ENCODE results near the gene SPNS2.

The SPNS2 gene

GRCh38 chr17:4490637-4491061, 8.0 kb upstream of the SPNS2 start:
- no peak for TF ChIP-seq ZC3H10 (CRISPR knock-in tag; IDR thresholded peaks at IDR 0.05)
- no peak for TF ChIP-seq CSRNP3 (CRISPR knock-in tag; IDR thresholded peaks at IDR 0.05)
- no peak for TF ChIP-seq ESRRG (CRISPR knock-in tag; IDR thresholded peaks at IDR 0.05)
- no peak for TF ChIP-seq ZFP3 (CRISPR knock-in tag; IDR thresholded peaks at IDR 0.05)
- TF ChIP-seq, protein P1, sequence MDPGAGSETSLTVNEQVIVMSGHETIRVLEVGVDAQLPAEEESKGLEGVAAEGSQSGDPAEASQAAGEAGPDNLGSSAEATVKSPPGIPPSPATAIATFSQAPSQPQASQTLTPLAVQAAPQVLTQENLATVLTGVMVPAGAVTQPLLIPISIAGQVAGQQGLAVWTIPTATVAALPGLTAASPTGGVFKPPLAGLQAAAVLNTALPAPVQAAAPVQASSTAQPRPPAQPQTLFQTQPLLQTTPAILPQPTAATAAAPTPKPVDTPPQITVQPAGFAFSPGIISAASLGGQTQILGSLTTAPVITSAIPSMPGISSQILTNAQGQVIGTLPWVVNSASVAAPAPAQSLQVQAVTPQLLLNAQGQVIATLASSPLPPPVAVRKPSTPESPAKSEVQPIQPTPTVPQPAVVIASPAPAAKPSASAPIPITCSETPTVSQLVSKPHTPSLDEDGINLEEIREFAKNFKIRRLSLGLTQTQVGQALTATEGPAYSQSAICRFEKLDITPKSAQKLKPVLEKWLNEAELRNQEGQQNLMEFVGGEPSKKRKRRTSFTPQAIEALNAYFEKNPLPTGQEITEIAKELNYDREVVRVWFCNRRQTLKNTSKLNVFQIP (CRISPR knock-in tag; IDR thresholded peaks at IDR 0.05; ENCODE audit: borderline replicate concordance, low read depth) = no peak
- no peak for TF ChIP-seq TSHZ2 (CRISPR knock-in tag; IDR thresholded peaks at IDR 0.05)
- TF ChIP-seq TCF4 (CRISPR knock-in tag; IDR thresholded peaks at IDR 0.05; ENCODE audit: borderline replicate concordance) = no peak
- no peak for TF ChIP-seq TOX (CRISPR knock-in tag; IDR thresholded peaks at IDR 0.05; ENCODE audit: borderline replicate concordance)
- TF ChIP-seq ISL1 (CRISPR knock-in tag; IDR thresholded peaks at IDR 0.05) = no peak
- no peak for TF ChIP-seq CSDC2 (CRISPR knock-in tag; IDR thresholded peaks at IDR 0.05)
- TF ChIP-seq SNAI2 (CRISPR knock-in tag; IDR thresholded peaks at IDR 0.05) = no peak
- no peak for TF ChIP-seq PPARA (CRISPR knock-in tag; IDR thresholded peaks at IDR 0.05; ENCODE audit: borderline replicate concordance)
- no peak for TF ChIP-seq CREB5 (CRISPR knock-in tag; IDR thresholded peaks at IDR 0.05; ENCODE audit: low read depth)
- no peak for TF ChIP-seq RARB (CRISPR knock-in tag; IDR thresholded peaks at IDR 0.05)
- TF ChIP-seq ARNTL (CRISPR knock-in tag; IDR thresholded peaks at IDR 0.05; ENCODE audit: borderline replicate concordance, low read depth) = no peak
- no peak for TF ChIP-seq ZNF565 (CRISPR knock-in tag; conservative IDR thresholded peaks at IDR 0.05; ENCODE audit: low read depth)
- no peak for TF ChIP-seq ZFP30 (CRISPR knock-in tag; IDR thresholded peaks at IDR 0.05)
- TF ChIP-seq BACH2 (CRISPR knock-in tag; IDR thresholded peaks at IDR 0.05; ENCODE audit: borderline replicate concordance) = no peak
- ATAC-seq = no peak

DNA sequence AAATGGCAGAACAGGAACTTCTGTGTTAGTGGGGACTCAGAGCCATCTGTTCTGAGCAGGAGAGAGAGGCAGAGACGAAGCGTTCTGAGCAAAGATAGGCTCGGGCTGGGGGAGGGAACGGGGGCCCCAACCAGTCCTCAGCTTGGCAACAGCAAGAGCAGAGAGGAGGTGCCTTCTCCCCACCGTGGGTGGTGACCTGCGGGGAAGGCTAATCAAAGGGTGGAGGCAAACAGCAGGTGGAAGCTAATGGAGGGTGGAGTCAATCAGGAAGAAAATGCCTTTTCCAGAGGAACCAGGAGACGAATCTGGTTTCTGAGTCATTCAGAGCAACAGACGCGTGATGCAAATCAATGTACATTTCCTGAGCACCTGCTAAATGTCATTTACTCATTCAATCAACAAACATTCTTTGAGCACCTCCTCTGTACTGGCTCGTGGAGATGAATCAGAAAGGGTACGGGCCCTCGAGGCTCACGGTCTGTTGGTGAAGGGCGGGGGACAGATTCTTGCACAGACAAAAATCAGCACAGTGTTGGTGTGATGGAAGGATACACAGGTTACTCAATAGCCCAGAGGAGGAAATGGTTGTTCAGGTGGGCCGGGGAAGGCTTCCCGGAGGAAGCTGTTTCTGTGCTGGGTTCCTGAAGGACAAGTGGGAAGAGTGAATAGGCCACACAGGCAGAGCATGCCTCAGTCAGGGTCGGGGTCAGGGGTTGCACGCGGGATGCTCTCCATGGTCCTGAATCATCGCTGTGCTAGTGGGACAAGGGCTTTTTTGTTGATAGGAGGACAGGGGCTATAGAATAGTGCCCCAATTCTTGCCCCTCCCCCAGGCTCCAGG, 5.7 kb upstream of the SPNS2 start:
- TF ChIP-seq ARNTL (CRISPR knock-in tag; IDR thresholded peaks at IDR 0.05; ENCODE audit: borderline replicate concordance, low read depth) (no peak), ZFP3 (CRISPR knock-in tag; IDR thresholded peaks at IDR 0.05) (no peak), ZFP30 (CRISPR knock-in tag; IDR thresholded peaks at IDR 0.05) (no peak), ZNF565 (CRISPR knock-in tag; conservative IDR thresholded peaks at IDR 0.05; ENCODE audit: low read depth) (no peak), CREB5 (CRISPR knock-in tag; IDR thresholded peaks at IDR 0.05; ENCODE audit: low read depth) (no peak), CSRNP3 (CRISPR knock-in tag; IDR thresholded peaks at IDR 0.05) (no peak), PATZ1 (CRISPR knock-in tag; IDR thresholded peaks at IDR 0.05; ENCODE audit: borderline replicate concordance) (no peak), CSDC2 (CRISPR knock-in tag; IDR thresholded peaks at IDR 0.05) (no peak), ZC3H10 (CRISPR knock-in tag; IDR thresholded peaks at IDR 0.05) (no peak), ZNF70 (CRISPR knock-in tag; IDR thresholded peaks at IDR 0.05) (no peak), SNAI2 (CRISPR knock-in tag; IDR thresholded peaks at IDR 0.05) (no peak), ESRRG (CRISPR knock-in tag; IDR thresholded peaks at IDR 0.05) (no peak)
- TF ChIP-seq, protein P1 (CRISPR knock-in tag; IDR thresholded peaks at IDR 0.05; ENCODE audit: borderline replicate concordance, low read depth) = no peak
- no peak for ATAC-seq
